MM.1S (cell line): Measurements from ENCODE around the gene ADAMTS7.

Experiments
- CTCF ChIP-seq: fragments of 300-600 bp; sonication (generic); IDR thresholded peaks from 2 replicates; pipeline ENCODE4 v1.5.1; 2016; ENCODE audit warnings: antibody characterized with exemption, low read length, mixed read lengths
- EZH2 ChIP-seq: fragments of 300-600 bp; sonication (generic); optimal IDR thresholded peaks from 2 replicates; pipeline ENCODE3; 2017; ENCODE audit warnings: low read depth, mild to moderate bottlenecking, antibody characterized with exemption, low read length, mixed read lengths
- EZH2phosphoT487 ChIP-seq: fragments of 300-600 bp; sonication (generic); IDR thresholded peaks from 2 replicates; pipeline ENCODE4 v1.6.1; 2018; ENCODE audit warnings: antibody characterized with exemption, low read length

- TF ChIP-seq CTCF: no peak
- TF ChIP-seq EZH2: no peak
- TF ChIP-seq EZH2phosphoT487: no peak
Observed at GRCh38 chr15:78727561-78727960, 83.7 kb downstream of the ADAMTS7 start.
